H9 (cell line): ENCODE results near the gene SDK2. TPM values are rescaled to one million over a fixed set of nuclear protein-coding genes. Genes with fewer than 3 reads are reported as not detected.

ENCODE experiments used
- DNase-seq: peaks from one replicate; pipeline ENCODE4 v3.0.0-alpha.2; 2017
- H2AFZ ChIP-seq: one replicate; pipeline ENCODE4 v1.6.1; 2013; ENCODE audit warnings: mild to moderate bottlenecking, low read length, control low read depth, moderate library complexity
- H2AK5ac ChIP-seq: 2 replicates; pipeline ENCODE4 v1.6.1; 2013; ENCODE audit warnings: low read length, control low read depth, mixed read lengths; ENCODE audit not compliant: insufficient read length
- H2BK120ac ChIP-seq: one replicate; pipeline ENCODE4 v1.6.1; 2013; ENCODE audit warnings: low read depth, mild to moderate bottlenecking, low read length, control low read depth, inconsistent platforms; ENCODE audit not compliant: poor library complexity, severe bottlenecking
- H2BK12ac ChIP-seq: 2 replicates; pipeline ENCODE4 v1.6.1; 2013; ENCODE audit warnings: low read length, control low read depth, mixed read lengths, low read depth; ENCODE audit not compliant: insufficient read length
- H2BK15ac ChIP-seq: 2 replicates; pipeline ENCODE4 v1.6.1; 2013; ENCODE audit warnings: low read depth, low read length, control low read depth
- H2BK20ac ChIP-seq: one replicate; pipeline ENCODE4 v1.6.1; 2013; ENCODE audit warnings: low read depth, mild to moderate bottlenecking, low read length, control low read depth, inconsistent platforms; ENCODE audit not compliant: poor library complexity, severe bottlenecking
- H2BK5ac ChIP-seq: 2 replicates; pipeline ENCODE4 v1.6.1; 2013; ENCODE audit warnings: low read length, control low read depth, mixed read lengths; ENCODE audit not compliant: insufficient read length
- H3K14ac ChIP-seq: 2 replicates; pipeline ENCODE4 v1.6.1; 2013; ENCODE audit warnings: low read length, control low read depth; ENCODE audit not compliant: insufficient read depth
- H3K18ac ChIP-seq: 2 replicates; pipeline ENCODE4 v1.6.1; 2013; ENCODE audit warnings: low read depth, mild to moderate bottlenecking, mixed read lengths, low read length, control low read depth; ENCODE audit not compliant: insufficient read length
- H3K23ac ChIP-seq: 2 replicates; pipeline ENCODE4 v1.6.1; 2013; ENCODE audit warnings: low read length, control low read depth, mixed read lengths, low read depth; ENCODE audit not compliant: insufficient read length
- H3K23me2 ChIP-seq: 2 replicates; pipeline ENCODE4 v1.6.1; 2013; ENCODE audit warnings: low read depth, mild to moderate bottlenecking, mixed read lengths, low read length, control low read depth; ENCODE audit not compliant: insufficient read length, poor library complexity, severe bottlenecking
- H3K27ac ChIP-seq: 2 replicates; pipeline ENCODE4 v1.5.1; 2013; ENCODE audit warnings: low read length, control low read depth, mixed read lengths, low read depth; ENCODE audit not compliant: insufficient read length
- H3K27me3 ChIP-seq: 2 replicates; pipeline ENCODE4 v1.6.1; 2013; ENCODE audit warnings: low read length, control low read depth, inconsistent platforms; ENCODE audit not compliant: insufficient read depth
- H3K4ac ChIP-seq: 2 replicates; pipeline ENCODE4 v1.6.1; 2013; ENCODE audit warnings: low read depth, mild to moderate bottlenecking, control low read depth, inconsistent platforms, low read length, moderate library complexity
- H3K4me1 ChIP-seq: 2 replicates; pipeline ENCODE4 v1.6.1; 2013; ENCODE audit warnings: low read length, control low read depth, inconsistent platforms; ENCODE audit not compliant: insufficient read depth
- H3K4me2 ChIP-seq: 2 replicates; pipeline ENCODE4 v1.6.1; 2013; ENCODE audit warnings: low read length, control low read depth, mixed read lengths; ENCODE audit not compliant: insufficient read length, insufficient read depth
- H3K56ac ChIP-seq: 2 replicates; pipeline ENCODE4 v1.6.1; 2013; ENCODE audit warnings: low read depth, mild to moderate bottlenecking, mixed read lengths, low read length, control low read depth; ENCODE audit not compliant: insufficient read length
- H3K79me1 ChIP-seq: 2 replicates; pipeline ENCODE4 v1.6.1; 2013; ENCODE audit warnings: low read depth, mild to moderate bottlenecking, moderate library complexity, low read length, control low read depth, inconsistent platforms; ENCODE audit not compliant: insufficient read depth, poor library complexity, severe bottlenecking
- H3K79me2 ChIP-seq: 2 replicates; pipeline ENCODE4 v1.6.1; 2013; ENCODE audit warnings: low read length, control low read depth, inconsistent platforms; ENCODE audit not compliant: insufficient read depth
- H3K9ac ChIP-seq: 2 replicates; pipeline ENCODE4 v1.6.1; 2013; ENCODE audit warnings: low read length, control low read depth, mixed read lengths; ENCODE audit not compliant: insufficient read length; ENCODE audit errors: extremely low read depth
- H3K9me3 ChIP-seq: one replicate; pipeline ENCODE4 v1.6.1; 2013; ENCODE audit warnings: low read depth, low read length, inconsistent platforms; ENCODE audit not compliant: control insufficient read depth
- H3T11ph ChIP-seq: one replicate; pipeline ENCODE4 v1.6.1; 2013; ENCODE audit warnings: mild to moderate bottlenecking, low read length, control low read depth, inconsistent platforms
- H4K20me1 ChIP-seq: one replicate; pipeline ENCODE4 v1.6.1; 2013; ENCODE audit not compliant: control insufficient read depth, insufficient read length, insufficient read depth
- H4K5ac ChIP-seq: 2 replicates; pipeline ENCODE4 v1.6.1; 2013; ENCODE audit warnings: low read depth, mild to moderate bottlenecking, mixed read lengths, low read length, control low read depth; ENCODE audit not compliant: insufficient read length
- H4K8ac ChIP-seq: replicated peaks from 2 replicates; pipeline ENCODE4 v1.6.1; 2013; ENCODE audit warnings: low read length, control low read depth, mixed read lengths, low read depth; ENCODE audit not compliant: insufficient read length
- H4K91ac ChIP-seq: 2 replicates; pipeline ENCODE4 v1.6.1; 2013; ENCODE audit warnings: low read depth, mild to moderate bottlenecking, moderate library complexity, mixed read lengths, low read length, control low read depth; ENCODE audit not compliant: insufficient read length
- H3K27ac Mint-ChIP-seq, 3 experiments: 2 replicates in 2 of 3; 3 replicates in 1 of 3; pipeline ENCODE4 v1.8.0; 2020 to 2021; ENCODE audit warnings: mixed read lengths in 3 of 3, mild to moderate bottlenecking in 1 of 3, moderate library complexity in 1 of 3
- H3K27me3 Mint-ChIP-seq: 2 replicates; pipeline ENCODE4 v1.8.0; 2021; ENCODE audit warnings: low read depth, mild to moderate bottlenecking, moderate library complexity, mixed read lengths
- H3K36me3 Mint-ChIP-seq, 3 experiments: 2 replicates in 2 of 3; 3 replicates in 1 of 3; pipeline ENCODE4 v1.8.0; 2020 to 2021; ENCODE audit warnings: low read depth in 3 of 3, mixed read lengths in 3 of 3; ENCODE audit not compliant: insufficient read depth in 1 of 3
- H3K4me1 Mint-ChIP-seq, 2 experiments: 2 replicates each; pipeline ENCODE4 v1.8.0; 2020; ENCODE audit warnings: mixed read lengths in 2 of 2
- H3K4me3 Mint-ChIP-seq, 2 experiments: 2 replicates in 1 of 2; 3 replicates in 1 of 2; pipeline ENCODE4 v1.8.0; 2020 to 2021; ENCODE audit warnings: mild to moderate bottlenecking in 2 of 2, mixed read lengths in 2 of 2, moderate library complexity in 1 of 2
- H3K9me3 Mint-ChIP-seq, 2 experiments: 2 replicates in 1 of 2; 3 replicates in 1 of 2; pipeline ENCODE4 v1.8.0; 2020; ENCODE audit warnings: mild to moderate bottlenecking in 2 of 2, mixed read lengths in 2 of 2, moderate library complexity in 1 of 2
- WGBS: extraction: QIAGEN DNeasy Blood & Tissue Kit; methylation state at CpG from one replicate; pipeline ENCODE4 v1.1.7; 2013; ENCODE audit warnings: missing lambda C conversion rate, low lambda C conversion rate, mixed read lengths; ENCODE audit not compliant: insufficient read length; ENCODE audit errors: extremely low coverage; 5-methylcytosine and 5-hydroxymethylcytosine counted together
- total RNA-seq: library from RNA; stranded (reverse); gene quantifications from 2 replicates; pipeline ENCODE4 v1.2.1, GENCODE V29; 2021
- TF ChIP-seq, protein P1 (sequence below): fragments of 200-600 bp; sonication (generic); conservative IDR thresholded peaks from 3 replicates; pipeline ENCODE4 v1.8.0; 2021; ENCODE audit warnings: antibody characterized with exemption, mild to moderate bottlenecking

The SDK2 gene
- total RNA-seq, 1 experiment from 2014 or later = 9.1 TPM

DNA sequence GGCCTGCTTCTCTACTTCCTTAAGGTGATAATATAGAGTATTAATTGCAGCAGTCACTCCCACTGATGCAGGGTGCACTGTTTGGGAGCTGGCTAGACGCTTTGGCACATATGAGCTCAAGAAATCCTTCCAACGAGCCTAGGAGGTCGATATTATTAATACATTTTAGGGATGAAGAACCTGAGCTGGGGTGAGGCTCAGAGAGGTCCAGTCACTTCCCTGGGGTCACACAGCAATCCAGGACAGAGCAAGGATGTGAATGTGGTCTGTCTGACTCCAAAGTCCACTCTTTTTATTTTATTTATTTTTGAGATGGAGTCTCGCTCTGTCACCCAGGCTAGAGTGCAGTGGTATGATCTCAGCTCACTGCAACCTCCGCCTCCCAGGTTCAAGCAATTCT, 176.0 kb downstream of the SDK2 start:
- H3K4me2 ChIP-seq = no peak overlapping the region
- H2BK15ac ChIP-seq = no peak overlapping the region
- no CpG with 5 or more reads among the region's 5 CpGs for WGBS
- H4K20me1 ChIP-seq = no peaks in the 10 kb centered on the region
- H2BK5ac ChIP-seq = no peak overlapping the region
- no peaks in the 10 kb centered on the region for H3K27me3 ChIP-seq
- Mint-ChIP-seq H3K27me3 (peaks cover 1% of the 10 kb centered on the region; the same call in 1 of the 2 replicates), H3K4me3 (no peak overlapping the region), H3K27ac (no peak overlapping the region), H3K36me3 (peaks cover 2 to 9% (median 4%) of the 10 kb centered on the region in 3 experiments), H3K4me1 (peaks cover 10 to 13% of the 10 kb centered on the region in 2 experiments), H3K9me3 (peaks cover 5 to 7% of the 10 kb centered on the region in 2 experiments)
- no peak overlapping the region for H4K91ac ChIP-seq
- no peak overlapping the region for H3K23ac ChIP-seq
- no peak overlapping the region for H3K56ac ChIP-seq
- no peak overlapping the region for H4K5ac ChIP-seq
- H3K18ac ChIP-seq = no peak overlapping the region
- H2AFZ ChIP-seq = no peak overlapping the region
- no peak overlapping the region for H2BK20ac ChIP-seq
- H3K9me3 ChIP-seq = no peaks in the 10 kb centered on the region
- H3T11ph ChIP-seq = no peak overlapping the region
- no peak overlapping the region for H2AK5ac ChIP-seq
- H3K4me1 ChIP-seq = no peaks in the 10 kb centered on the region
- no peak overlapping the region for H4K8ac ChIP-seq
- no peak for DNase-seq
- no peak overlapping the region for H3K9ac ChIP-seq
- no peaks in the 10 kb centered on the region for H3K79me2 ChIP-seq
- H2BK120ac ChIP-seq = no peak overlapping the region
- TF ChIP-seq, protein P1, sequence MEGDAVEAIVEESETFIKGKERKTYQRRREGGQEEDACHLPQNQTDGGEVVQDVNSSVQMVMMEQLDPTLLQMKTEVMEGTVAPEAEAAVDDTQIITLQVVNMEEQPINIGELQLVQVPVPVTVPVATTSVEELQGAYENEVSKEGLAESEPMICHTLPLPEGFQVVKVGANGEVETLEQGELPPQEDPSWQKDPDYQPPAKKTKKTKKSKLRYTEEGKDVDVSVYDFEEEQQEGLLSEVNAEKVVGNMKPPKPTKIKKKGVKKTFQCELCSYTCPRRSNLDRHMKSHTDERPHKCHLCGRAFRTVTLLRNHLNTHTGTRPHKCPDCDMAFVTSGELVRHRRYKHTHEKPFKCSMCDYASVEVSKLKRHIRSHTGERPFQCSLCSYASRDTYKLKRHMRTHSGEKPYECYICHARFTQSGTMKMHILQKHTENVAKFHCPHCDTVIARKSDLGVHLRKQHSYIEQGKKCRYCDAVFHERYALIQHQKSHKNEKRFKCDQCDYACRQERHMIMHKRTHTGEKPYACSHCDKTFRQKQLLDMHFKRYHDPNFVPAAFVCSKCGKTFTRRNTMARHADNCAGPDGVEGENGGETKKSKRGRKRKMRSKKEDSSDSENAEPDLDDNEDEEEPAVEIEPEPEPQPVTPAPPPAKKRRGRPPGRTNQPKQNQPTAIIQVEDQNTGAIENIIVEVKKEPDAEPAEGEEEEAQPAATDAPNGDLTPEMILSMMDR = no peak
- no peak overlapping the region for H2BK12ac ChIP-seq
- no peak overlapping the region for H3K4ac ChIP-seq
- no peaks in the 10 kb centered on the region for H3K79me1 ChIP-seq
- no peaks in the 10 kb centered on the region for H3K23me2 ChIP-seq
- H3K14ac ChIP-seq = no peak overlapping the region
- H3K27ac ChIP-seq = no peak overlapping the region
